Fibroblast of skin of scalp (primary cell): ENCODE data around the gene FSCN2. TPM values are rescaled to one million over a fixed set of nuclear protein-coding genes. Genes with fewer than 3 reads are reported as not detected.

Source experiments
- DNase-seq: peaks from one replicate; pipeline ENCODE4 v3.0.0-alpha.2; 2013
- polyA plus RNA-seq, 2 experiments: library from polyadenylated mRNA; unstranded; fragments of 120-200 nt; gene quantifications; one replicate each; pipeline ENCODE4 v1.2.1, GENCODE V29; 2013; ENCODE audit not compliant: insufficient read length in 2 of 2

The FSCN2 gene, protein sequence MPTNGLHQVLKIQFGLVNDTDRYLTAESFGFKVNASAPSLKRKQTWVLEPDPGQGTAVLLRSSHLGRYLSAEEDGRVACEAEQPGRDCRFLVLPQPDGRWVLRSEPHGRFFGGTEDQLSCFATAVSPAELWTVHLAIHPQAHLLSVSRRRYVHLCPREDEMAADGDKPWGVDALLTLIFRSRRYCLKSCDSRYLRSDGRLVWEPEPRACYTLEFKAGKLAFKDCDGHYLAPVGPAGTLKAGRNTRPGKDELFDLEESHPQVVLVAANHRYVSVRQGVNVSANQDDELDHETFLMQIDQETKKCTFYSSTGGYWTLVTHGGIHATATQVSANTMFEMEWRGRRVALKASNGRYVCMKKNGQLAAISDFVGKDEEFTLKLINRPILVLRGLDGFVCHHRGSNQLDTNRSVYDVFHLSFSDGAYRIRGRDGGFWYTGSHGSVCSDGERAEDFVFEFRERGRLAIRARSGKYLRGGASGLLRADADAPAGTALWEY
- 1.8 TPM for polyA plus RNA-seq (2013, experiment 1 of 2; ENCODE audit: insufficient read length)
- 2.4 TPM for polyA plus RNA-seq (2013, experiment 2 of 2; ENCODE audit: insufficient read length)

DNA sequence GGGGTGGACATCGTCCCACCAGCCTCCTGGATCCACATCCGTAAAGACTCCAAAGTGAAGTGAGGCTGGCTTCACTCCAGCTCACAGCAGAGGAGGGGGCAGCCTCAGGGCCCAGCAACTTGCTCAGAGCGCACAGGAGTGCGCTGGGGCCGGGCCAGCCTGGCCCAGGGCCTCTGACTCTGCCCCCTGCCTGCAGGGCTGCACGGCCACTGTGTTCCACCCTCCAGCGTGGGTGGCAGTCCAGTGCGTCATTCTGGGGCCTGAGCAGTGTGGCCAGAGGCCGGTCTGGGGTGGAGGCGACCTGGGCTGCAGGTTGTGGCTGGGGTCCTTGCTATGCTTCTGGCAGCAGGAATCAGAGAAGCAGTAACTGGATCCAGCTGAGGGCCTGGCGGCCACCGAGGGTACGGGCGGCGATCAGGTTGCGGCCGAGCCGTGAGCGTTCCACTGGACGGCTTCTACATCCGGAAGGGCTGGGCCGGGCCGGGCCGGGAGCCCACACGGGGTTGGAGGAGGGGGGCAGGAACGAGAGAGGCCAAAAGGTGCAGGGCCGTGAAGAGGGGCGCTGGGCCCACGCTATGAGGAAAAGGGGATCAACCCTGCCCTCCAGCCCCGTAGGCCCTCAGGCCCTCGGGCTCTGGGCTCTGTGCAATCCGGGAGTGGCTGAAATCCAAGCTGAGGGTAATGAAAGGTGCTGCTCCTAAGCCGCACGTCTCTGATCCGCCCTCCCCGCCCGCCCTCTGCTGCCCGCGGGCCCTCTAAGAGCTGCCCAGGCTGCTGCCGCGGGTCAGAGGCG lies at the start of gene FSCN2:
TSS of gene FSCN2 (plus strand) at position 787 of the 793 bp plus-strand sequence. CDS start 155 bp downstream, outside the sequence.
- DNase-seq: no peak

DNA sequence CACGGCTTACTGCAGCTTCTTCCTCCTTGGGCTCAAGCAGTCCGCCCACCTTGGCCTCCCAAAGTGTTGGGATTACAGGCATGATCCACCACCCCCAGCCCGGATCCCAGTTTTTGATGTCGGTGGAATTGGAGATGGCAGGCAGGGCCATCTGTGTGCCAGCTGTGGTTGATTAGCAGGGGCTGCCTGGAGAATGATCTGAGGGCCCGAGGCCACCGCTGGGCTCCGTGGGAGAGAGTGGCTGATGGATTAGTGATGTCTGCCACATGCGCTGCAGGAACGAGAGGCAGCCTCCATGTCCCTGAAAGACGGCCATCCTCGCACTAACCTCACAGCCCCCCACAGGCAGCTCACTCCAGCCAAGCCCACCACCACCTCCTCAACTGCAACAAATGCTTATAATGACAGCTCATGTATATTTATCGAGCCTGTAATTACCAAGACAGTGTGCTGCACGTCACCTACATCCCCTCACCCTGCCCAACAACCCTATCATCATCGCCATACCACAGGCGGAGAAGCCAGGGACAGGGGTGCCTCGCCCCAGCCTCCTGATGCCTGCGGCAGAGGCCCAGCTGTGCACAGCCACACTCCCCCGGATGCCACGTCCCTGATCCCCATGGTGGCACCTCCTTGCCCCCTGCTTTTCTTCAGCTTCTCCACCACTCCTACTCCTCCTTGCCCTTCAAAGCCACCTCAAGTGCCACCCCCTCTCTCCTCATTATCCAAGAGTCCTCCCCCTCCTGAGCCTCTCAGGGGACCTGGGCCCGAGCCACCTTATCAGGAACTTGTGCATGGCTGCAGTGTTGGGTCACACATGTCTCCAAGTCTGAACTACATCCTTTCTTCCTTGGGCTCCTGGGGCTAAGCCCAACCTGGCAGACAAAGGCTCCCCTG lies 48.8 kb upstream of the FSCN2 start:
- DNase-seq: peak; percentile 64

DNA sequence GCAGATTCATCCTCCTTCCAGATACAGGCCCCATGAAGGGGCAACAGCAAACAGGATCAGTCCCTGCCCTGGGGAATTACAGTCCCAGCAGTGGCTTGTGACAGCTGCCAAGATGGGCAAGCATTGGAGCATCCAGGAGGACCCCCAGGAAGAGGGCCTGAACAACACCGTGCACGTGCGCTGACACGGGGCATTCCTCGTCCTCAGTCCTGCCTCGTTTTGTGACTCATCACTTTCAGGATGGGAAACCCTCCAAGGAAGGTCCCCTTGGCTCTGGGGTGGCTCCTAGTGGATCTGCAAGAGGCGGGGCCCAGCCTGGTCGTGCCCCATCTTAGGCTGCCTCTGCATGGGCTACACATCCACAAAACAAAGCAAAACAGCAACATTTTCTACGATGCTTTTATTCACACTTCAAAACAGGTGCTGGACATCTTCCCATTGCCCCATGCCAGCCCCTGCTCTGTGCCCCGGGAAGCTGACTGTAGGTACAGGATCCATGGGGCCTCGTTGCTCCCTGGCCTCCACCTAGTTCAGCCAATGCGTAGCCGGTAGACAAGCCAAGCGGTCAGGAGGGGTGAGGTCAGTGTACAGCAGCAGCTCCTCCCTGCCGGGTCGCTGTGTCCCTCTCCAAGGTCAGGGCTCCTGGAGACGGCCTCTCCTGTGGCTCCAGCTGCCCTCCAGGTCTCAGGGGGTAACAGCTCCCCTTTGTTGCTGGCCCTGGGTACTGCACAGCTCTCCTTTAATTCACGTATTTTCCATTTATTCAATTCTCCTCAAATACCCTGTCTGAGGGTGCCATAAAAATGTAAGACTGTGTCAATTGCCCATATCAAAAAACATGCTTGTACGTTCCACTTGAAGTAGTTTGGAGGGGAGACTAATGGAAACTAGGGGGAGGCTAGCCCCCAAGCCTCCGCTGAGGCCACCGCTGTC lies 47.8 kb upstream of the FSCN2 start:
- DNase-seq: peak; percentile 89

DNA sequence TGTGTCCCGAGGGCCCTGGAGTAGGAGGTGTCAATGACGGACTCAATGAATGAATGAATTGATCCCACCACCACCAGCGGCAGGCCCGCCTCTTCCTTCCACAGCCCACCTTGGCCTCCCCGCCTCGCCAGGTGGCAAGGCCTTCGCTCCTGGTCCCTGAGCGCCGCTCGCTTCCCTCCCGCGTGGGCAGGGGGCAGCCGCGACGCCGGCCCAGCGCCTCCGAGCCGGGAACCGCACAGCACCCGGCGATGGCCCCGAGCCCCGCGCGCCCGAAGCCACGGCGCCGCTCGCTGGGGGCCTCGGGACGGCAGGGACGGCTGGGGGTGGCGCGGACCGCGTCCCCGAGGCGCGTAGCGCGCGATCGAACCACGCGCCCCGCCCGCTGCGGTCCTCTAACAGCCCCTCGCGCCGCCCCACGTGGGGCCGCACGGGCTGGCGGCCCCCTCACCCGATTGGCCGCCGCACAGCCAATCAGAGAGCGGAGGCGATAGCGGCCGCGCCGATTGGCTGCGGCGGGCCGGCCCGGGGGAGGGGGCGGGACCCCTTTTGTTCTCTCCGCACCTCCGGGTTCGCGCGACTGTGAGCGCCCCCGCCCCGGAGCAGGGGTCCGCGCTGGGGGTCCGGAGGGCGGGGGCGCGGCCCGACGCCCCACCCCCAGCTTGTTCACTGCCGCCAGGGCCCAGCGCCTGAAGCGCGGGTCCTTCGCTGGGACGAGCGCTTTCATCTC lies 46.9 kb upstream of the FSCN2 start:
- DNase-seq: peak; percentile 80

DNA sequence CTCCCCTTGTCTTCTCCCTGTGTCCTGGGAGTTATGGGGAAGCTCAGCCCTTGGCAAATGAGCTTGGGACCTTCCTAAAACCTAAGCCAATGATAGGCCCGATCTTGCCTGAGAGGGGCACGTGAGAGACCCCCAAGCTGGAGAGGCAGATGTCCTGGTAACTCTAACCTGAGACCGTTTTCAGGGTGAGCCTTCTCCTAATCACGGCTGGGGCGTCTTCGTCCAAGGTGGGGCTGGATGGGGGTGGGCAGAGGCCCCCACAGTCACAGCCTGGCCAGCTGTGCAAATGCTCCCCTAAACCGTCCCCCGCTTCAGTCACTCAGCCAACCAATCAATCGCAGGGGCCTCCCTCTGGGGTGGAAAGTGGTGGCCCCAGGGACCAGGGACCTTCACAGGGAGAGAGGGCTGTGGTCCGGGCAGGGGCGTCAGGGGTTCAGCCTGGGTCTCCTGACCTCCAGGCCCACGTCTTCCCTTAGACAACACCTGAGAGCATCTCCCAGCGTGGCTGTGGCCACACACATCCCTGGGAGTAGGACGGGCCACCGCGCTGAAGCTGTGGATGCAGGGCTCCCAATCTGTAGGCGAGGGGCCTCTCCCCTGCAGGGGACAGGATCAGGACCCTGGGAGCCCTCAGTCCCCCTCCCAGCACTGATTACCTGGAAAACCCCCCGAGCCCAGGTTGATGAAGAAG lies 46.2 kb upstream of the FSCN2 start:
- no peak for DNase-seq

DNA sequence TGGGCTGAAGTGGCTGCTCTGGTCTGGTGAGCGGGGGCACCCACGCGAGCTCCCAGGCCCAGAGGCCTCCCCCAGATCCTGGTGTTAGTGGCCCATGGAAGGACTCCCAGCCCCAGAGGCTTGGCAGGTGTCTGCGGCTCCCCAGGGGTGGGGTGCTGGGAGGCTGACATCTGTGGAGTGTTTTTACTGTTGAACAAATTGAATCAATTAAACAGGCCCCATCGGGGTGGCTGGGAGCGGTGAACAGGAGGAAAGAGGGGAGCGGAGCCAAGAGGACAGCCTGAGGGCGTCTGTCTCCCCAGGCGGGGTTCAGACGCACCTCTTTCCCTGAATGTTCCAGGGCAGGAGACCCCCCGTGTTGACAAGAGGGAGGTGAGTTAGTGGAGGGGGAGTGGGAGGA lies 45.5 kb upstream of the FSCN2 start:
- no peak for DNase-seq

DNA sequence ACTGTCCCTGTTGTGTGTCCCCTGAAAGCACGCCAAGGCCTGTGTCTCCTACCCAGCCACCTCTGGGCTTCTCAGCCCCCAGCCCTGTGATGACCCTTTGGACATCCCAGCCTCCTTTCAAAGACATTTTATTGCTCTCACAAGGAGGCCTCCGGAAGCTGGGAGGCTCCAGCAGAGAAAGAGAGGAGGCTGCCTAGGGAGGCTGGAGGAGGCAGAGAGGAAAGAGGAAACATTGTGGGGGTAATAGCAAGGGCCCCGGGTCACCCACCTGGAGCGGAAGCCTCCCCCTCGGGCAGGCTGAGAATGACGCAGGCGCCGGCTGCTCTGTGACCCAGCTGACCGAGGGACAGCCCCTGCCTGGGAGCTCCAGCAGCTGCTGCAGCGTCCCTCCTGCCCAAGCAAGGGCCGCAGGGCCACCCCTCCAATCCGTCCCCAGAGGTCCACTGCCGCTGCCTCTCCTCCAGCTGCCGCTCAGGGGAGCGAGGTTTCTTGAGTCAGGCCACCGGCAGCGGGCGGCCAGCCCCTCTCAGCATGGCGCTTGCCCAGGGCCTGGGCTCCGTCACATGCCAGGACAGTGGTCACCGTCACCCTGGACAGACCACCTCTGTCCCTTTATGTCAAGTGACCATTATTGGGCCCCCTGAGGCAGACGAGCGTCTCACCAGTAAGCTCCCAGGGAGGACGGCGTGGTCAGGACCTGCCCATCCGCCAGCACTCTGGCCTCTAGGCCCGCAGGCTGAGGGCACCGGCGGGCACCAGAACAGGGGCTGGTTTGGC lies 44.9 kb upstream of the FSCN2 start:
- no peak for DNase-seq

DNA sequence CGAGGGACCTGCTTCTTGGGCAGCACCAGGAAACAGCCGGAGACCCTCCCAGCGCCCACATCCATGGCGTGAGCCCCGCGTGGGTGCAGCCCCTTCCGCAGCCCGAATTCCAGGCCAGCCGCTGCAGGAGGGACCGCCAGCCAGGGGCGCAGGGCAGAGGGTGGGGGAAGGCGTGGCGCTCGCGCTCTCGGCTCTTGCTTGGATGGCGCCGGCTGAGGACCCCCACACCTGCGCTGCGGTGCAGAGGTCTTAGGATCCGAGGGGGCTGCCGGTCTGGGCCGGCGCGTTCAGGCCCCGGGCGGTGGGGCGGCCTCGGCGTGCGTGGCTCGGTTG lies 44.3 kb upstream of the FSCN2 start:
- DNase-seq: no peak

DNA sequence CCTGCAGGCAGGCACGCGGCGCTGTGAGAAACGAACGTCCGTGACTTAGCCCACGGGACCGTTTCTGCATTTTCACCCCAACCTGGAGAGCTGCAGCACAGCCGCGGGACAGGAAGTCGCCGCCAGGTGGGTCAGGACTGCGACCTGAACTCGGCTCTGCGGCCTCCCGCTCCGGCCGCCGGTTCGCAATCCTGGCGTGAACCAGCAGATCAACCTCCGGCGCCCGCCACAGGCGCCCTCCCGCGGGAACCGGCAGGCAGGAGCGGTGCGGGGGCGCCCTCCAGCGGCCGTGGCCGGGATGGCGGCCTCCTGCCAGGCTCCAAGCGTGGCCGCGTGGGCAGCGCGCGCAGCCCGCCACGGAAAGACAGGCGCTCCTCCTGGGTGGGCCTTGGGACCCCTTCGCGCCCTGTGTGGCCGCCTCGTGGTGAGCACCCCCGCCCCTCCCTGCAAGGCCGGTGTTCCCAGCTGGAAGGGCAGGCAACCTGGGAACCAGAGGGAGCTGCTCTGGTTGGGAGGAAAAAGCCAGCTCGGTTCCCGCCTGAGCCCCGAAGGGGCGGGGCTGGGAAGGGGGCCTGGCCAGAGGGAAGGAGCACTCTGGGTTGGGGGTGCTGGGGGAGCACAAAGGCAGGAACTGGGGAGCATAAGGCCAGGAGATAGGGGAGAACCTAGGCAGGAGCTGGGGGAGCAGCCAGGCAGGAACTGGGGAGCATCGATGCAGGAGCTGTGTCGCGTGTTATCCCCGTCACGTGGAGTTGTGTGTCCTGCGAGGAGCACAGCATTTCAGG lies 43.8 kb upstream of the FSCN2 start:
- peak; percentile 79 for DNase-seq

DNA sequence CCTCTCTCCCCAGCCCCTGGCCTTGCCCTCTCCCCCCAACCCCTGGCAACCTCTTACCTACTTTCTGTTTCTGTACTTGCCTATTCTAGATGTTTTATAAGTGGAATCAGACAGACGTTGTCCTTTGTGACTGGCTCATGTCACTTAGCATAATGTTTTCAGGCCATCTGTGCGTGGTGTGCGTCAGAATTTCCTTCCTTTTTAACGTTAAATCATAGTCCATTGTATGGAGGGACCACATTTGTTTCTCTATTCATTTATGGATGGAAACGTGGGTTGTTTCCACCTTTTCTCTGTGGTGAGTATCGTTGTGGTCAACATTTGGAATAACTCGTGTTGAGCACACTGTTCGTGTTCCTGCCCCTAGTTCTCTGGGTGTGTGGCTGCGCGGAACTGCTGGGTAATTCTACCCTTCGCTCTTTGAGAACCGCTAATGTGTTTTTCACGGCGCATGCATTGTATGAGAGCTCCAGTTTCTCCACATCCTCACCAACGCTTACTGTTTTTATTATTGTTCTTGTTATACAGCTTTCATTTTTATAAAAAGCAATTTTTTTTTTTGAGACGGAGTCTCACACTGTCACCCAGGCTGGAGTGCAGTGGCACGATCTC lies 41.9 kb upstream of the FSCN2 start:
- DNase-seq: no peak

DNA sequence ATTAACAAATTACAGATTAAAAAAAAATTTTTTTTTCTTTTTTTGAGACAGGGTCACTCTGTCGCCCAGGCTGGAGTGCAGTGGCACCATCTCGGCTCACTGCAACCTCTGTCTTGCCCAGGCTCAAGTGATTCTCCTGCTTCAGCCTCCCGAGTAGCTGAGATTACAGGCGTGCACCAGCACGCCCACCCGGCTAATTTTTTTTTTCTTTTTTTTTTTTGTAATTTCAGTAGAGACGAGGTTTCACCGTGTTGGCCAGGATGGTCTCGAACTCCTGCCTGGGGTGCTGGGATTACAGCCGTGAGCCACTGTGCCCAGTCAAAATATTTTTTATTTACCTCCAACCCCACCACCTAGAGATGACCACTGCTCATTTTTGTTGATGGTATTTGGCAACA lies 41.1 kb upstream of the FSCN2 start:
- no peak for DNase-seq

DNA sequence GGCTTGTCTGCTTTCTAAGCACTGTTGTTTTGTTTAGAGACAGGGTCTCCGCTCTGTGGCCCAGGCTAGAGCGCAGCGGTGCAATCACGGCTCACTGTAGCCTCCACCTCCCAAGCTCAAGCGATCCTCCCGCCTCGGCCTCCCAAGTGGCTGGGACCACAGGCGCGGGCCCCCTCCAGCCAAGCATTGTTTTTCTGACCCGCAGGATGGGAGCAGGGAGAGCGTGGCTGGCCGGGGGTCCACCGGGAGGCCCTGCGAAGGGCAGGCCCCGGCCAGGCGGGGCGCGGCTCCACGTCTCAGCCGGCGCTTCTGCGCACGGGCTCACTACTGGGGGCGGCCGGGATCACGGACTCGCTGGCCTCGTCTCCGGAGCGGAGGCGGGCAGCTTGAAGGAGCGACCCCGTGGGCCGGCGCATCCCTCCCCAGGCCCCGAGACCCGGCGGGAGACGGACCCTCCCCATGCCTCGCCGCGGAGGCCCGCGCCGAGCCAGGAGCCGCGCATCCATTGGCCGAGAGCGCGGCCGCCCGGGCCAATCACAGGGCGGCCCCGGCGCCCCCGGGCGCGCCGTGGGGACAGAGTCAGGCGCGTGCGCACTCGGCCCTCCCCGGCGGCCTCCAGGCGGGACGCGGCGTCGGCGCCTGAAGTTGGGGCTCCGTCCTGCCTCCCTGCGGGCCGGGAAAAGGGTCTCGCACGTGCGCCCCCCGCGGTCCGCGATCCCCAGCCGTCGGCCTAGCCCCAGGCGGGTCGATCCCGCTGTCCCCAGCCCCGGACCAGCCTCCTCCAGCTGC lies 40.5 kb upstream of the FSCN2 start:
- DNase-seq: peak; percentile 83

DNA sequence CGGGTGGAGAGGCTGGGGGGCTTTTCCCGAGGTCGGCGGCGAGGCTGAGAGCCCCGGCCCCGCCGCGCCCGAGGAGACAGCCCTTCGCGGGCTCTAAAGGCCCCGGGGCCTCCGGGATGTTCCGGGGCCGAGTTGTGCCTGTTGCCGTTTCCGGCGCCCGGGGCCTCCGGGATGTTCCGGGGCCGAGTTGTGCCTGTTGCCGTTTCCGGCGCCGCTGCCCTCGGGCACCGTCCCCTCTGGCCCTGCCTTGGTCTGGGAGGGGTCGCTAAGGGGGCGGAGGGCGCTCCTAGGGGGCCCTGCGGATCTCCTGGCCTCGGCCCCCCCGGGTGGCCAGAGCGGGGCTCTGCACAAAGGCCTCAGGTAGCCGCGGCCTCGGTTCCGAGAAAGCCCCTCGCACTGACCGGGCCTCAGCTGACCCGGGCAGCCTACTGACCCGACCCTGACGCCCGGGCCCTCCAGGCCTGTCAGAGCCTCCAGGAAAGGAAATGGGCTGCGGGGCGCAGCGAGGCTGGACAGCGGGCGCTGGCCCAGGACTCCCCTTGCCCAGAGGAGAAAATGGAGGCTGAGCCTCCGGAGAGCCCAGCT lies 39.8 kb upstream of the FSCN2 start:
- no peak for DNase-seq

DNA sequence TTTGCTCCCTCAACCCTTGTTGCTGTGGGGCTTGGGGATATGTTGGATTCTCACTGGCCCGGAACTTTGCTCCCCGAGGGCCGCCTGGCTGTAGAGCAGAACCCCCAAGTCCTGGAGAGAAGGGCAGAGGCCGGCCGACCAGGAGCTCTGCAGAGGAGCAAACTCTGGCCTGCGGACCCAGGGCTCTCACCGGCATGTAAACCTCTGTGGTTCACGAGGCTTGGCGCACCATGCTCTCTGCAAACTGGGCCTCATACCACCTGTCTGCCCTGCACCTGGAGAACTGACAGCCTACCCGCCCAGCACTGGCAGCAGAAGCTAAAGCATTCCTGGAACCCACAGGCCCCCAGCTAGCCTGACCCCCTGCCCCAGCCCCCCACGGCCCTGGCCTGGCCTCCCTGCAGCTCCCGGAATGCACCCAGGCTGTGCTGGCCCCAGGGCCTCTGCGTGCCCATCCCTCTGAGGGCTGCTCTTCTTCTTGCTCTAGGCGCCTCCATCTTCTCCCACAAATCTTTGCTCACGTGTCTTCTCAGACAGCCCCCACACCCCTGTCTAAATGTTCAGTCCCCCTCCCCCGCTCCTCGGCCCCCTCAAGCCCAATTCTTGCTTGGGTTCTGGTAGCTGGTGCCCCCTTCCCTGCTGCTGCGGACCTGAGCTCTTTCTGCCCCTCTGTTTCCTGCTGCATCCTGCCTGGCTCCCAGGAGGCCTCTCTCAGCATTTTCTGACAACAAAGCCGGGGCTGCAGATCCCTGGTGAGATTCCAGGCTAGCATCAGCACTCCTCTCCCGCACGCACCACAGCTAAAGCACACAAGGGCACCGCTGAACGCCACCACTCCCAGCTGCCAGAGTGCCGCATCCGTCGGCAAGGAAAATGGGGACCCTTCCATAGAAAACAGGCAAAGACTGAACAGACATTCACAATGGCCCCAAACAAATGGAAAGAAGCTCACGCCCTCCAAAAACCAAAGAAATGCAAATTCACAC lies 38.9 kb upstream of the FSCN2 start:
- DNase-seq: peak; percentile 38
